GM10847 (cell line): Measurements from ENCODE around the gene GGCX.

ENCODE experiments used
- POLR2A ChIP-seq: IDR thresholded peaks from 2 replicates; pipeline ENCODE4 v1.6.1; 2011; ENCODE audit not compliant: insufficient read length; ENCODE audit errors: extremely low read depth

GGCX gene

GRCh38 chr2:85561280-85562212 is at the start of gene GGCX:
Gene GGCX (minus strand): TSS chr2:85561493. CDS start chr2:85561428, 65 bp downstream.
- TF ChIP-seq POLR2A: peak; percentile 92

- no peak for TF ChIP-seq POLR2A
Observed at GRCh38 chr2:85607268-85608215, 46.2 kb upstream of the GGCX start.

- no peak for TF ChIP-seq POLR2A
Observed at GRCh38 chr2:85606116-85606455, 44.8 kb upstream of the GGCX start.

GRCh38 chr2:85605406-85606115 is 44.3 kb upstream of the GGCX start:
- TF ChIP-seq POLR2A: no peak

GRCh38 chr2:85604568-85605339 is 43.5 kb upstream of the GGCX start:
- no peak for TF ChIP-seq POLR2A

GRCh38 chr2:85602476-85603234 is 41.4 kb upstream of the GGCX start, which contains the start of gene TMEM150A:
Gene TMEM150A (minus strand): TSS chr2:85602698. CDS start chr2:85601948, 750 bp downstream.
- TF ChIP-seq POLR2A: peak; percentile 20

GRCh38 chr2:85601771-85602475 is 40.6 kb upstream of the GGCX start:
- no peak for TF ChIP-seq POLR2A

- no peak for TF ChIP-seq POLR2A
Observed at GRCh38 chr2:85600951-85601770, 39.9 kb upstream of the GGCX start.

- TF ChIP-seq POLR2A: no peak
Observed at GRCh38 chr2:85600235-85600575, 38.9 kb upstream of the GGCX start.

- no peak for TF ChIP-seq POLR2A
Observed at GRCh38 chr2:85599468-85600234, 38.4 kb upstream of the GGCX start.

- TF ChIP-seq POLR2A: no peak
Observed at GRCh38 chr2:85598594-85599340, 37.5 kb upstream of the GGCX start.
